Measurements from ENCODE around the gene CRYBA2.

CRYBA2 gene, protein sequence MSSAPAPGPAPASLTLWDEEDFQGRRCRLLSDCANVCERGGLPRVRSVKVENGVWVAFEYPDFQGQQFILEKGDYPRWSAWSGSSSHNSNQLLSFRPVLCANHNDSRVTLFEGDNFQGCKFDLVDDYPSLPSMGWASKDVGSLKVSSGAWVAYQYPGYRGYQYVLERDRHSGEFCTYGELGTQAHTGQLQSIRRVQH

DNA sequence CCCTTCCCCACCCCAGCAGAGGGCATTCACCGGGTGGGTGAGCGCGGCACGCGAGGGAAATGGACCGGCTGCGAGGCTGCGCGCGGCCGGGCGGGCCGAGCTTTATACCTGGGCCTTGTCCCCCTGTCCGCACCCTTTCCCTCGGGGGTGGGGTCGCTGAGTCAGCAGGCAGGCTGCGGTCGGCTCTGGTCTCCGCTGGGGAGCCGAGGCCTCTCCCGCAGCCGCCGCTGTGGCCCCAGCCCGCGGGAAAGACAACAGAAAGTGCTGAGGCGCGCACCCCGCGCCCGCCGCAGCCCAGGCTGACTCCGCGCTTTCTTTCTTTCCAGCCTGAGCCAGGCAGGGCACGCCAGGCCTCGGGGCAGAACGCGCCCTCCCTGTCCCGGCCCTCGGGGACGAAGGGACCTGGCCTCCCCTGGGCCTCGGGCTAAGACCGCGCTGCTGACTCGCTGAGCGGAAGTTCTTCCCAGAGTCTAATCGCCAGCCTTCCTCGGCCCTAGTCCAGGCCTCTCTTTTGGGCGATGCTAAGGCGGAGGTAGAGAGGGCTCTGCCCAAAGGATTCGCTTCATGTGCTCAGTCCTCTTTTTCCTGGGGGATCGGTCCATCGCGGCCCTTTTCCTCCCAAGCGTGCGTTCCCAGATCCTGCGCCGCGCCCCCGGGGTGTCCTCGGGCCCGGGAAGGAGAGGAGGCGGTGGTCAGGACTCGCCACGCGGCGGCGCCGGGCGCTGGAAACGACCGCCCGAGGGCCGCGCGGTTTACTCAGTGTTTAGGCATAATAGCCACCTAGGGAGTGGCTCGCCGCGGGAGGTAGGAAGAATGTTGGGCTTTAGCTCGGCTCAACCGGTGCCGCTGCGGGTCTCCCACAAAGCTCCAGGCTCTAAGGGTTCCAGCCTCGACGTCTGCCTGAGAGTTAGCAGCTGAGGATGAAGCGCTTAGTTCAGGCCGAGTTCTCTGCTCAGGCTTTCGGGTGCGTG is at the start of gene CRYBA2:
TSS of gene CRYBA2 (minus strand) at position 78 of the 971 bp plus-strand sequence. CDS start 246 bp downstream, outside the sequence.
- no peaks in the 10 kb centered on the region for H3K9me3 Mint-ChIP-seq
- no peak within 1 kb of the TSS for H3K4me3 Mint-ChIP-seq
- H3K27ac Mint-ChIP-seq = no peak within 1 kb of the TSS
- no peaks in the 10 kb centered on the region for H3K36me3 Mint-ChIP-seq (ENCODE audit: low read depth)
- peaks cover 4% of the 10 kb centered on the region for H3K4me1 Mint-ChIP-seq (ENCODE audit: low read depth)
- H3K27me3 Mint-ChIP-seq (ENCODE audit: low read depth) = peaks cover 86% of the 10 kb centered on the region

DNA sequence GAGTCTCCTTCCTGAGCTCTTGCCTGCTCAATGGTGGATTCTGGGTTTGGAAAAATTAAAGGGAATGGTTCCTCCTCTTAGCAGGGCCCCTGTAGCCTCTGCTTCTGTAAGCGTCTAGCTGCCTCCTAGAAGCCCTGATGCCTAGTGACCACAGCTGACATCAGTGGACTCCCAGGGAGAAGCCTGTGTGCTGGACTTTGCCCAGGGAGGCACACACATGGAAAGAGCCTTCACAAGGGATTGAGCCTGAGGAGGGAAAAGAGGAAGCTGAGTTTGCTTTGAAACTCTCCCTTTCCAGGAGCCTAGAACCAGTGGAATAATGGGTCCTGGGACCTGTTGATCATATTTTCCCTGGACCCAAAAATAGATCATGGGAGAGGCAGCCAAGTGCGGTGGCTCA is 49.5 kb upstream of the CRYBA2 start:
- H3K4me1 Mint-ChIP-seq (ENCODE audit: low read depth) = peaks cover 6% of the 10 kb centered on the region
- no peaks in the 10 kb centered on the region for H3K9me3 Mint-ChIP-seq
- H3K27ac Mint-ChIP-seq = no peak overlapping the region
- peaks cover 54% of the 10 kb centered on the region for H3K27me3 Mint-ChIP-seq (ENCODE audit: low read depth)
- no peak overlapping the region for H3K4me3 Mint-ChIP-seq
- H3K36me3 Mint-ChIP-seq (ENCODE audit: low read depth) = no peaks in the 10 kb centered on the region

DNA sequence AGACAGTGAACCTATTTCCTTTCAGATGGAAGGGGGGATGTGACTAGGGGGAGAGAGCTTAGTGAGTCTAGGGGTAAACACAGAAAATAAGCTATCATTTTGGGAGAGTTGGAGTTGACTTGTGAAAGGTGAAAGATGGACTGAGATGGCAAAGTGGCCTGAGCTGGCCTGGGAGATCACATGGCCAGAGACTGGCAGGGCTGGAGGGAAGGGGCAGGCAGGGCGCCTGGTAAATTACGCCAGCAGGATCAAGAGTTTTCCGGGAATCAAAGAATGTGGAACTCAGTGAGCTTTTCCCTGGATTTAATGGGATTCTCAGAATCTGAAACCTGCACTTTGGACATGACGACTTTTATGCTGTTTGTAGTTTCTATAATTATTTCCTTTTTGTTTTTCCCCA is 48.9 kb upstream of the CRYBA2 start:
- H3K9me3 Mint-ChIP-seq = no peaks in the 10 kb centered on the region
- H3K27ac Mint-ChIP-seq = no peak overlapping the region
- H3K4me1 Mint-ChIP-seq (ENCODE audit: low read depth) = peaks cover 6% of the 10 kb centered on the region
- H3K36me3 Mint-ChIP-seq (ENCODE audit: low read depth) = no peaks in the 10 kb centered on the region
- peaks cover 59% of the 10 kb centered on the region for H3K27me3 Mint-ChIP-seq (ENCODE audit: low read depth)
- H3K4me3 Mint-ChIP-seq = no peak overlapping the region

DNA sequence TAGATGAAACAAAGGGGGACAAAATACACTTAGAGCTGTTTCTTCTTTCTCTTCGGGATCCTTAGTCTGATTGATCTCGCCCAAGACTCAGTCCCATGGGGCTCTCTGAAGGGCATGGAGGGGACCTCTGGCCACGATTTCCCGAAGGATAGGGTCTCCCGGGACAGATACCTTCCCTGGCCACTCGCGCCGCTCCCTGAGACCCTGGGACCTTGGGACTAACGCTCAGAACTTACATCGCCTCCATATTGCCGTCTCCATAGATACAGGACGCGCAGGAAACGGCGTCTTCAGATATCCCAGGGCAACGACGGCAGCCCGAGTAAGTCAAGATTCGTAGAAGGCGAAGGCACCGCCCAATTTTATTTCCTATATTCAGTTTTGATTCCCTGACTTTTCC is 48.0 kb upstream of the CRYBA2 start, which contains the start of gene CFAP65:
TSS of gene CFAP65 (minus strand) at position 265 of the 400 bp plus-strand sequence. CDS start 2,468 bp downstream, outside the sequence.
- no peak within 1 kb of the TSS for H3K4me3 Mint-ChIP-seq
- H3K27ac Mint-ChIP-seq = no peak within 1 kb of the TSS
- peaks cover 6% of the 10 kb centered on the region for H3K4me1 Mint-ChIP-seq (ENCODE audit: low read depth)
- H3K27me3 Mint-ChIP-seq (ENCODE audit: low read depth) = peaks cover 57% of the 10 kb centered on the region
- no peaks in the 10 kb centered on the region for H3K9me3 Mint-ChIP-seq
- no peaks in the 10 kb centered on the region for H3K36me3 Mint-ChIP-seq (ENCODE audit: low read depth)

DNA sequence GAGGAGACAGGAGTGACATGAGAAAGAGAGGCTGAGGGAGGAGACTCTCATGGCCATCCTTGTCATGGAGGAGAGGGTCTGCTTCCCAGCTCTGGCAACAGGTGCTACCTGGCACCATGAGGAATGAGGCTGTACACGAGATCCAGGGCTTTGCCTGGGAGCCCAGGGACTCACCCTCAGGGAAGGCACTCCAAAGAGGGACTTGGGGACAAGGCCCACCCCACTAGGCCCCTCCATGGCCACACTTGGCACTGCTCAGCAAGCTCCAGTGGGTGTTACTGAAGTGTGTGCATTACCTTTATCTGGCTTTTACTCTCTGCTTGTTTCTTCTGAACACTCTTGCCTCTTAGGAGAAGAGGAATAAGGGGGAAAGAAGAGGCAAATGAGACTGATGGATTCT is 45.4 kb upstream of the CRYBA2 start:
- H3K36me3 Mint-ChIP-seq (ENCODE audit: low read depth) = no peaks in the 10 kb centered on the region
- peaks cover 6% of the 10 kb centered on the region for H3K4me1 Mint-ChIP-seq (ENCODE audit: low read depth)
- H3K27me3 Mint-ChIP-seq (ENCODE audit: low read depth) = peaks cover 67% of the 10 kb centered on the region
- H3K9me3 Mint-ChIP-seq = no peaks in the 10 kb centered on the region
- H3K4me3 Mint-ChIP-seq = no peak overlapping the region
- H3K27ac Mint-ChIP-seq = no peak overlapping the region

DNA sequence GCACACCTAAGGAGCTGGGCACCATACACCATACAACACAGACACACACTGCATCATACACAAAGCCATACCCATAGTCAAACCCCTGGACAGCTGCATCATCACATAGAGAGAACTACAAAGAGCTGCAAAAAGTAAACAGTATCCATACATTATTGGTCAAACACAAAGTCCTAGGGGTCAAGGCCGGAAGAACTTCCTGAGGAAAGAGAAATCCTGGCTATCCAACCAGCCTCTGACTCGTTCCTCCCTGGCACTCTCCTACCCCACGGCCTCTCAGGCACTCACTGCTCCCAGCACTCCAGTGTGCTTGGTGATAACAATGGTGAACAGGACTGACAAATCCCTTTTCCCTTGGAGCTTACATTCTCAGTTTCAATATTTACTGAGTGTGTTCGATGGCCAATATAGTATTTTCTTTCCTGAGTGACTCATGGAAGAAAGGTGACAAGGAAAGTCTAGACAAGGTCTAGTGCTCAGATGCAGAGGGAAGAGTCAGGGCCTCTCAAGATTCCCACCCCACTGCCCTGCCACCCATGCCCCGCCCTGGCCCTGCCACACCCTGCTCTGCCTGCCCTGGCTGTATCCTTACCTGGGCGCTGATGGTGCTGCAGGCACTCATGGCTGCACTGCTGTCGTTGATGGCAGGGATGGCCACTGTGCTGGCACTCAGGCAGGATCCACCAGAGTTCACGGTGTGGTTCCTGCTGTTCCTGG is 44.7 kb upstream of the CRYBA2 start:
- Mint-ChIP-seq H3K27ac (no peak overlapping the region), H3K9me3 (no peaks in the 10 kb centered on the region), H3K4me3 (no peak overlapping the region), H3K27me3 (ENCODE audit: low read depth) (peaks cover 70% of the 10 kb centered on the region), H3K36me3 (ENCODE audit: low read depth) (no peaks in the 10 kb centered on the region), H3K4me1 (ENCODE audit: low read depth) (peaks cover 6% of the 10 kb centered on the region)

DNA sequence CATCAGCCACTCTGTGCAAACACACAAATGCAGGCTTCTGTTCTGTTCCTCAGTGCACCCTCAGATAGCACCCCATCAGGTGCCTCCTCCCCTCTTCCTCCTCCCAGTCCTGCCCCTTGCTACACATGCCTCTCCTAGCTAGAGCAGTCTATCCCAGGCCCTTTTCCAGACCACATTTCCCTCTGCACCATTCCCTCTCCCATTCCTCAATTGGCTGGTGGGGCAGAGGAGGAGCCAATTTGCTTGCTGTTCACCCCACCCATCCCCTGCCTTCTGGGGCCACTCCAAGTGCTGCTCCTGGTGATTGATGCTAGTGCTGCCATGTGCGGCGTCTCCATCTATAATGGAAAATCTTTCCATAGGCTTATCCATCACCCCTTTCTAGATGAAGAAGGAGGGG is 42.7 kb upstream of the CRYBA2 start:
- Mint-ChIP-seq H3K27me3 (ENCODE audit: low read depth) (peaks cover 51% of the 10 kb centered on the region), H3K36me3 (ENCODE audit: low read depth) (no peaks in the 10 kb centered on the region)

DNA sequence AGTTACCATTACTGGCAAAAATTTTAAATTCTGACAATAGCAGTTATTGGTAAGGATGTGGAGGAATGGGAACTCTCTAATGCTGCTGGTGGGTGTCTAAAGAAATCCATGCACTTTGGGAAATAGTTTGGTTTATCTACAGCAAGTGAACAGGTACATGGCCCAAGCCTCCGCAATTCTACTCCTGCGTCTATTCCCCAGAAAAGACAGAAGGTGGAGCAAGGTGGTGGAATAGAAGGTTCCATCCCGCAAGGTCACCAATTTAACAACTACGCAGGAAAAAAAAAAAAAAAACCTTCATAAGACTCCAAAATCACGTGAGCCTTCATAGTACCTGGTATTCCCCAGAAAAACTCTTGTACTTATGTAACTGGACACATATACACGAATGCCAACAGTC is 41.6 kb upstream of the CRYBA2 start:
- peaks cover 40% of the 10 kb centered on the region for H3K27me3 Mint-ChIP-seq (ENCODE audit: low read depth)
- H3K27ac Mint-ChIP-seq = no peak overlapping the region
- no peaks in the 10 kb centered on the region for H3K36me3 Mint-ChIP-seq (ENCODE audit: low read depth)
- no peaks in the 10 kb centered on the region for H3K4me1 Mint-ChIP-seq (ENCODE audit: low read depth)
- no peak overlapping the region for H3K4me3 Mint-ChIP-seq
- H3K9me3 Mint-ChIP-seq = no peaks in the 10 kb centered on the region

More for the DNA sequence above, 42.7 kb upstream of the CRYBA2 start:
- no peak overlapping the region for H3K27ac Mint-ChIP-seq
- no peaks in the 10 kb centered on the region for H3K4me1 Mint-ChIP-seq (ENCODE audit: low read depth)
- H3K4me3 Mint-ChIP-seq = no peak overlapping the region
- no peaks in the 10 kb centered on the region for H3K9me3 Mint-ChIP-seq

DNA sequence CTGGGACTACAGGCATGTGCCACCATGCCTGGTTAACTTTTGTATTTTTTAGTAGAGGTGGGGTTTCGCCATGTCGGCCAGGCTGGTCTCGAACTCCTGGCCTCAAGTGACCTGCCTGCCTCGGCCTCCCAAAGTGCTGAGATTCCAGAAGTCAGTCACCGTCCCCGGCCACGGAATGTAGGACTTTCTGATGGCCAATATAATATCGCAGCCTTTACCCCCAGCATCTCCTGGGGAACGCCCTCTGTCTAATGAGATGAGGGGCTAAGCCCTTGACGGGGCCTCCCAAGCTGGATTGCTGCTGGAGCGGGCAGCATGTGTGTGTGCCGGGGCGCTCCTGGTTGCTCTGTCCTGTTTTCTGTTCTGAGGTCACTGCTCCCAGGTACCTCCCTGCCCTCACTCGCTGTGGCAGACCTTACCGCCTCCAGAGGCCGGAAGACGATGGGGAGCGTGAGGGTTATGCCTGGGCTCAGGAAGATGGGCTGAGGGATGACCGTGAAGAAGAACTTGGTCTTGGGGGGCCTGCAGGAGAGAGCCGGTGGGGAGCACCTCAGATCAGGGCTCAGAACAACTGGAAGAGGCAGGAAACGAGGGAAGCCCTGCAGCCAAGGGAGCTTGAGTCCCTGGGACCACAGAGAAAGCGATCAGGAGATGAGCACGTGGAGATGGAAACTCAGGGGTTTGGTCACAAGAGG is 39.0 kb upstream of the CRYBA2 start:
- Mint-ChIP-seq H3K4me1 (ENCODE audit: low read depth) (no peaks in the 10 kb centered on the region), H3K27ac (no peak overlapping the region), H3K9me3 (no peaks in the 10 kb centered on the region), H3K27me3 (ENCODE audit: low read depth) (peaks cover 32% of the 10 kb centered on the region), H3K4me3 (no peak overlapping the region), H3K36me3 (ENCODE audit: low read depth) (no peaks in the 10 kb centered on the region)

DNA sequence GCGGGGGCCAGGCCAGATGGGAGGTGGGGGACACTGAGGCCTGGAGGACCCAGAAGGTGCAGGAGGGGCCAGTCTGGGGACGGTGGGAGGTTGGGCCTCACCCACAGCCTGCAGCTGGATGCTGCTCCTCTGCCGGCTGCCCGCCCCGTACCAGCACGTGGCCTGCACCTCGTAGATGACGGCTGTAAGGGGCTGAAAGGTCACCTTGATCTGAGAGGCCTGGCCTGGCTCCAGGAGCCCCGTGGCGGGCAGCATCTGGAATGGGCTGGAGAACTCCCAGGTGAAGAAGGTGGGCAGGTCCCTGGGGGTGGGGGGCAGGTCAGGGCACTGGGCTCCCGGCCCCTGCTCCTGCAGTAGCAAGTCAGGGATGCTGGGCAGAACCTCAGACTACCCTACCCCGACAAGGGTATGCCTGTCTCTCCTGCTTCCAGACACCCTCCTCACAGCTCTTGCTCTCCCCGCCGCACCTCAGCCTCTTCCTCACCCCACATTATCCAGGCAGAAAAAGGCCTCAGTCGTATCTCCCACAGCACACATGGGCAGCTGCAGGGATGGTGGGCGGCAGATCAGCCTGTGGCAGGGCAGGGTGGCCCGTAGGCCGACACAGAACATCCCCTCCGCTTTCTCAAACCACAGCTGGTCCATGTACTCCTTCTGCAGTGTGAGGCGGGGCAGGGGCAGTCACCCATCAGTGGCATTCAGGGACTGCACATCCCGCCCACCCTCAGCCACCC is 38.0 kb upstream of the CRYBA2 start:
- H3K9me3 Mint-ChIP-seq = no peaks in the 10 kb centered on the region
- no peaks in the 10 kb centered on the region for H3K4me1 Mint-ChIP-seq (ENCODE audit: low read depth)
- H3K4me3 Mint-ChIP-seq = no peak overlapping the region
- H3K27me3 Mint-ChIP-seq (ENCODE audit: low read depth) = peaks cover 31% of the 10 kb centered on the region
- H3K27ac Mint-ChIP-seq = no peak overlapping the region
- no peaks in the 10 kb centered on the region for H3K36me3 Mint-ChIP-seq (ENCODE audit: low read depth)

DNA sequence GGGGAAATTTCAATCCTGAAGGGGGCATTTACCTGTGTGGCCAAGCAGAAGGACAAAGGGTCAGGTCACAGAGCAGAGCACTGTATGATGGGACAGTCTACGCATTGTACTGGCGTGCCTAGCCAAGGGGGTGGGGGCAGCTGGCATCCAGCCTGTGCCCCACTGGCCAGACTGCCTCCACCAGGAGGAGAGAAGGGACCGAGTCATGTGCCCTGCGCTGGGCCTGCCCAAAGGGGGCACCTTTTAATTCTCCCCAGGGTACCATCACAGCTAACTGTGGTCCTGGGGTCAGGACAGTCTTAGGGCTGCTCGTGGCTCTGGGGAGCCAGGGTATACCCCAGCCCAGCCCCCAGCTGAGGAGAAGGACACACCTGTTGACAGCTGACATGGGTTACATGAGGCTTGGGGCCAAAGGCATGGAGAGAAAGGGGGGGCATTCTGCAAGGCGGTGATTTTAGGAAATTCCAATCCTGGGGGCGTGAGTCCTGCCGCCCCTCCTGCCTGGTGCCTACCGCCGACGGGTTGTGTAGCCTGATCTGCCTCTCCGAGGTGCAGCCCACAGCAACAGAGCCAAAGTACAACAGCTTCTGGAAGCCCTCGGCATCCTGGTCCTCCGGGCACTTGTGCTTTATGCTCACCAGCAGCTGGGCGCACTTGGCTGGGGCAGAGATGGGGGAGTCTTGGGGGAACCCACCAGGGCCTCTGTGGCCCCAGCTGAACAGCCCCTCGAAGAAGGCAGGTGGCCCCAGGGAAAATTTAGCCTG is 37.1 kb upstream of the CRYBA2 start:
- peaks cover 23% of the 10 kb centered on the region for H3K27me3 Mint-ChIP-seq (ENCODE audit: low read depth)
- no peaks in the 10 kb centered on the region for H3K4me1 Mint-ChIP-seq (ENCODE audit: low read depth)
- no peak overlapping the region for H3K27ac Mint-ChIP-seq
- no peak overlapping the region for H3K4me3 Mint-ChIP-seq
- H3K9me3 Mint-ChIP-seq = no peaks in the 10 kb centered on the region
- no peaks in the 10 kb centered on the region for H3K36me3 Mint-ChIP-seq (ENCODE audit: low read depth)

DNA sequence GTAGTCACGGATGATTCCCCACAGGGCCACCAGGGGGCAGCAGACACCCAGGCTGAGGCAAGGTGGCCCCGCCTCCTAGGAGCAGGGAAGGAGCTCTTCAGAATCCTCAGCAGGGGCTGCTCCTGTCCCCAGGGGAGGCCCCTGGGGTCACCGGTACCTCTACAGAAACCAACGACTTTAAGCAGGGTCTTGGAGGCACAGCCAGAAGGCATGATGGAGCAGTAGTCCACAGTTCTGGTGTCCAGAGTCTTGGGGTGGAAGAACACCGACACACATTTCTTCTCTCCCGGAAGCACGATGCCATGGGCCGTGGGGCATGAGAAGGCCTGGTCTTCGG is 36.6 kb upstream of the CRYBA2 start:
- H3K4me1 Mint-ChIP-seq (ENCODE audit: low read depth) = no peaks in the 10 kb centered on the region
- no peak overlapping the region for H3K4me3 Mint-ChIP-seq
- no peak overlapping the region for H3K27ac Mint-ChIP-seq
- peaks cover 18% of the 10 kb centered on the region for H3K27me3 Mint-ChIP-seq (ENCODE audit: low read depth)
- no peaks in the 10 kb centered on the region for H3K9me3 Mint-ChIP-seq
- no peaks in the 10 kb centered on the region for H3K36me3 Mint-ChIP-seq (ENCODE audit: low read depth)
